ENCODE results near the gene TMEM150A. TPM values are rescaled to one million over a fixed set of nuclear protein-coding genes. Genes with fewer than 3 reads are reported as not detected.
"Not testable (repeated sequence)": the region's sequence is repeated elsewhere in the genome, so short reads cannot be mapped to it uniquely, and the experiment has no call there.

The TMEM150A gene
- total RNA-seq, 2 donors from 2014 or later, result 17.4 to 32.3 TPM

DNA sequence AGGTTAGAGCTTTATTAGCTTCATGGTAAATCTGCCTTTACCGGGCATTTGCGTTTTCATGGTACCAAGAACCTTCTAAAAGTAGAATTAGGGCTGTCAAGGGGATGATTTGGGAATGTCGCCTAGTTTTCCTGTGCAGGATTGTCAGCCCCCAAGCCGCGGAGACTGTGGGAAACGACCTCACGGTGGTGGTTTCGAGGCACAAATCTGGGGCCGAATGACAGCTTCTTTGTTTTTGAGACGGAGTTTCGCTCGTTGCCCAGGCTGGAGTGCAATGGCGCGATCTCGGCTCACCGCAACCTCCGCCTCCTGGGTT is 12.9 kb upstream of the TMEM150A start:
- Histone ChIP-seq H3K36me3 (no peaks in the 10 kb centered on the region), H3K4me1 (replicated peaks) (peaks cover 6% of the 10 kb centered on the region), H3K9me3 (no peaks in the 10 kb centered on the region), H3K27ac (peak overlapping the region; percentile 73 to 82), H3K4me3 (peak overlapping the region; percentile 75 to 99), H3K27me3 (replicated peaks; ENCODE audit: insufficient read depth) (no peaks in the 10 kb centered on the region)
- DNase-seq (ENCODE audit: low spot score), result no peak
- intact Hi-C loops (cut with DNase I), result no loop called here
- TF ChIP-seq POLR2AphosphoS5 (IDR thresholded peaks at IDR 0.05), result no peak
- TF ChIP-seq, protein P1, sequence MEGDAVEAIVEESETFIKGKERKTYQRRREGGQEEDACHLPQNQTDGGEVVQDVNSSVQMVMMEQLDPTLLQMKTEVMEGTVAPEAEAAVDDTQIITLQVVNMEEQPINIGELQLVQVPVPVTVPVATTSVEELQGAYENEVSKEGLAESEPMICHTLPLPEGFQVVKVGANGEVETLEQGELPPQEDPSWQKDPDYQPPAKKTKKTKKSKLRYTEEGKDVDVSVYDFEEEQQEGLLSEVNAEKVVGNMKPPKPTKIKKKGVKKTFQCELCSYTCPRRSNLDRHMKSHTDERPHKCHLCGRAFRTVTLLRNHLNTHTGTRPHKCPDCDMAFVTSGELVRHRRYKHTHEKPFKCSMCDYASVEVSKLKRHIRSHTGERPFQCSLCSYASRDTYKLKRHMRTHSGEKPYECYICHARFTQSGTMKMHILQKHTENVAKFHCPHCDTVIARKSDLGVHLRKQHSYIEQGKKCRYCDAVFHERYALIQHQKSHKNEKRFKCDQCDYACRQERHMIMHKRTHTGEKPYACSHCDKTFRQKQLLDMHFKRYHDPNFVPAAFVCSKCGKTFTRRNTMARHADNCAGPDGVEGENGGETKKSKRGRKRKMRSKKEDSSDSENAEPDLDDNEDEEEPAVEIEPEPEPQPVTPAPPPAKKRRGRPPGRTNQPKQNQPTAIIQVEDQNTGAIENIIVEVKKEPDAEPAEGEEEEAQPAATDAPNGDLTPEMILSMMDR (IDR thresholded peaks at IDR 0.05), result no peak
- TF ChIP-seq POLR2A (IDR thresholded peaks at IDR 0.05), result no peak
- WGBS, result 91% methylated on average over 17 of the region's 17 CpGs

DNA sequence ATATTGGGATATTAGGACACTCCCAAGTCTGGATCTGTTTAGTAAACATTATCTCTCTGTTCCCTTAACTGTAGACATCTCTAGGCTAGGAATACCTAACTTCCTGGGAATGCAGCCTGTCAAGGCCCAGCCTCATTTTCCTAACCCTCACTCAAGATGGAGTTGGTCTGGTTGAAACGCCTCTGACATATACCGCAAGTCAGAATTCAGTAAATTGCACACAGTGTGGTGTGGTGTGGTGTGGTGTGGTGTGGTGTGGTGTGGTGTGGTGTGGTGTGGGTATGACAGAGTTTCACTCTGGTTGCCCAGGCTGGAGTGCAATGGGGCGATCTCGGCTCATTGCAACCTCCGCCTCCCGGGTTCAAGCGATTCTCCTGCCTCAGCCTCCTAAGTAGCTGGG is 12.3 kb upstream of the TMEM150A start:
- intact Hi-C loops (cut with DNase I), result not testable (repeated sequence)

DNA sequence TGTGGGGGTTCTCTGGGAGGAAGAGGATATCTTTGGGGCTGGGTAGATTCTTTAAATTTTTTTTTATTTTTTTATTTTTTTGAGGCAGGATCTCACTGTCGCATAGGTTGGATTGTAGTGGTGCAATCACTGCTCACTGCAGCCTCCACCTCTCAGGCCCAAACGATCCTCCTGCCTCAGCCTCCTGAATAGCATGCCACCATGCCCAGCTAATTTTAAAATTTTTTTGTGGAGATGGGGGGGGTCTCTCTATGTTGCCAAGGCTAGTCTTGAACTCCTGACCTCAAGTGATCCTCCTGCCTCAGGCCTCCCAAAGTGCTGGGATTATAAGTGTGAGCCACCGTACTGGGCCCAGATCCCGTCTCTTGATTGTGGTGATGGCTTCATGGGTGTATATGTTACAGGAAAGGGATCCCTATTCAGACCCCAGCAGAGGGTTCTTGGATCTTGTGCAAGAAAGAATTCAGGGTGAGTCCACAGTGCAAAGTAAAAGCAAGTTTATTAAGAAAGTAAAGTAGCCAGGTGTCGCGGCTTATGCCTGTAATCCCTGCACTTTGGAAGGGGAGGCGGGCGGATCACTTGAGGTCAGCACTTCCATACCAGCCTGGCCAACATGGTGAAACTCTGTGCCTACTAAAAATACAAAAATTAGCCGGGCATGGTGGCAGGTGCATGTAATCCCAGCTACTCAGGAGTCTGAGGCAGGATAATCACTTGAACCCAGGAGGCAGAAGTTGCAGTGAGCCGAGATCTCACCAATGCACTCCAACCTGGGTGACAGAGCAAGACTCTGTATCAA is 11.4 kb upstream of the TMEM150A start:
- H3K9me3 ChIP-seq, result no peaks in the 10 kb centered on the region
- 84% methylated on average over 10 of the region's 10 CpGs for WGBS
- TF ChIP-seq, protein P1 (IDR thresholded peaks at IDR 0.05), result no peak
- no peak for TF ChIP-seq POLR2A (IDR thresholded peaks at IDR 0.05)
- no peak for TF ChIP-seq POLR2AphosphoS5 (IDR thresholded peaks at IDR 0.05)
- H3K4me3 ChIP-seq, result no peak overlapping the region
- H3K4me1 ChIP-seq (replicated peaks), result peaks cover 10% of the 10 kb centered on the region
- no peak for DNase-seq (ENCODE audit: low spot score)
- H3K27me3 ChIP-seq (replicated peaks; ENCODE audit: insufficient read depth), result no peaks in the 10 kb centered on the region
- H3K36me3 ChIP-seq, result peaks cover 0 to 4% of the 10 kb centered on the region in 2 donors
- intact Hi-C loops (cut with DNase I), result no loop called here
- H3K27ac ChIP-seq, result no peak overlapping the region

More for the DNA sequence above, 12.3 kb upstream of the TMEM150A start:
- not testable (repeated sequence) for H3K4me3 ChIP-seq; H3K9me3 ChIP-seq; H3K27me3 ChIP-seq (replicated peaks; ENCODE audit: insufficient read depth); H3K36me3 ChIP-seq; DNase-seq (ENCODE audit: low spot score); H3K4me1 ChIP-seq (replicated peaks); H3K27ac ChIP-seq
- WGBS, result 94% methylated on average over 7 of the region's 7 CpGs

DNA sequence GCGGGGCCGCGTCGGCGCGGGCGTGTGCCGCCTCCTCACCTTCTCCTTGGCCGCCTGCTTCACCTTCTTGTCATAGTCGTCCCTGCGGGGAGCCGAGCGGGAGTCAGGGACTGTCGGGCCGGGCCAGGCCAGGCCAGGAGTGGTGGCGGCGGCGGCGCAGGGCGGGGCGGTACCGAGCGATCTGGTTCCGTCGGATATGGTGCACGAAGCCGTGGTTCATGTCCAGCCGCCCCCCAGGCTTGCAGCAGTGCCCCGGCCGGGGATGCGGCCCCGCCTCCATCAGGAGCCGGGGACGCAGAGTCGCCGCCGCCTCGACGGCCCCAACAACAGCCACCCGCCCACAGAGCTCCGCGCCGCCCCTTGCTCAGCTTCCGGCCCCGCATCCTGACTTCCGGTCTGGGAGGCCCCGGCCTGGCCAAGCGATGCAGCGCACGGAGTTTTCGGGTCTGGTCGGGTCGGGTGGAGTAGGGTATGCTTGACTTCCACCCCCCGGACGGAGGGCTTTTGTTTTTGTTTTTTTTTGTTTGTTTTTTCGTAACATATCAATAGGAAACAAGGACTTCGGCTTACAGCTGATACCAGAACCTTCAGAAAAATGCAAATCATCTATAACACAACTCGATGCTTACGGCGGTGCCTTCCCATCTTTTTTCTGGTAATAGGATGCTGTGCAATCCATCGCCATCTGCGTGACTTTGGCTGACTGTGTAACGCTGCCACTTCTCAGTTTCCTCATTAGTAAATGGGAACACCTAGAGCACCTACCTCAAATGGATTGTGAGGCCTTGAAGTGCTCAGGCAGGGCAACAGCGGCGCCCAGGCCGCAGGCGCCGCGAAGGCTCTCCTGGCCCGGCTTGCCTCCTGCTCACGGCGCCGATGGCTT is 9.4 kb upstream of the TMEM150A start, which contains the start of gene C2orf68:
TSS of gene C2orf68 (minus strand) at position 362 of the 883 bp plus-strand sequence. CDS start at position 280, 82 bp downstream.
- 8% methylated on average over 73 of the region's 73 CpGs for WGBS
- peak; percentile 86 for DNase-seq (ENCODE audit: low spot score)
- Histone ChIP-seq H3K27me3 (replicated peaks; ENCODE audit: insufficient read depth) (no peaks in the 10 kb centered on the region), H3K9me3 (no peaks in the 10 kb centered on the region), H3K4me1 (replicated peaks) (peaks cover 9% of the 10 kb centered on the region), H3K4me3 (peak within 1 kb of the TSS; percentile 90 to 91), H3K27ac (peak within 1 kb of the TSS; percentile 88 to 91), H3K36me3 (peaks cover 0 to 4% of the 10 kb centered on the region in 2 donors)
- peak; percentile 91 for TF ChIP-seq POLR2AphosphoS5 (IDR thresholded peaks at IDR 0.05)
- peak; percentile 68 for TF ChIP-seq POLR2A (IDR thresholded peaks at IDR 0.05)
- TF ChIP-seq, protein P1 (IDR thresholded peaks at IDR 0.05), result peak in 1 of 4 experiments; percentile 22
- intact Hi-C loops (cut with DNase I), result no loop called here

DNA sequence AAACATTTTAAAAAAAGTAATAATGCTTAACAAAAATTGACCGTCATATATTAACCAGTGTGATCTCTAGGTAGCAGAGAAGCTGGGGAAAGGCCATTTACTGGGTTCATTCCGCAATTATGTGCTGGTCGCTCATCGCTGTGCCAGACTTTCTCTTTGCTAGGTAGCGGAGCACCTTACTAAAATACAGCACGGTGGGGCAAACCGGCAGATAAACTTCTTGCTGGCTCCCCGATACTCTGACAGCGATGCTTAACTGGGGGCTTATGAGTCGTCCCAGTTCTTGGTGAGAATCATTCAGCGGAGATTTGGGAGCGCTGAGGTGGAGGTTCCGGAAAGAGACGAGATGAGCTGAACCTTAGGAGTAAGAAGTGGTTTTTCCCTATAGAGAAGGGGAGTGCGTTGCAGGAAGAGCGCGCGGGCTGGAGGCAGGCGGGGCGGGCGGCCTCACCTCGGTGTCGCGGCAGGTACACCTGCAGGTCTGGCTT is 8.8 kb upstream of the TMEM150A start:
- no peak for DNase-seq (ENCODE audit: low spot score)
- H3K27me3 ChIP-seq (replicated peaks; ENCODE audit: insufficient read depth), result no peaks in the 10 kb centered on the region
- H3K4me1 ChIP-seq (replicated peaks), result peaks cover 14% of the 10 kb centered on the region
- H3K4me3 ChIP-seq, result peak overlapping the region; percentile 90 to 91
- intact Hi-C loops (cut with DNase I), result no loop called here
- TF ChIP-seq POLR2A (IDR thresholded peaks at IDR 0.05), result no peak
- 4% methylated on average over 24 of the region's 24 CpGs for WGBS
- peak overlapping the region; percentile 88 to 91 for H3K27ac ChIP-seq
- H3K9me3 ChIP-seq, result no peaks in the 10 kb centered on the region
- H3K36me3 ChIP-seq, result peaks cover 0 to 4% of the 10 kb centered on the region in 2 donors

All from prostate gland (tissue), 2 donors.